Skeletal muscle tissue (tissue), 4 donors: Measurements from ENCODE around the gene MESD. TPM values are rescaled to one million over a fixed set of nuclear protein-coding genes. Genes with fewer than 3 reads are reported as not detected.

Experiments used
- H3K27ac ChIP-seq: one replicate; pipeline ENCODE4 v1.7.0; 2013; ENCODE audit warnings: mild to moderate bottlenecking, low read depth, low read length, inconsistent platforms
- H3K27me3 ChIP-seq, 3 donors: one replicate each; pipeline ENCODE4 v1.7.0; 2013; ENCODE audit warnings: low read length in 3 of 3; ENCODE audit not compliant: control insufficient read depth in 3 of 3, insufficient read depth in 3 of 3
- H3K36me3 ChIP-seq, 3 donors: one replicate each; pipeline ENCODE4 v1.7.0; 2013; ENCODE audit warnings: low read length in 3 of 3; ENCODE audit not compliant: control insufficient read depth in 3 of 3, insufficient read depth in 3 of 3
- H3K4me1 ChIP-seq, 3 donors: one replicate each; pipeline ENCODE4 v1.7.0; 2013; ENCODE audit warnings: low read length in 3 of 3, mild to moderate bottlenecking in 3 of 3; ENCODE audit not compliant: control insufficient read depth in 3 of 3, insufficient read depth in 3 of 3
- H3K4me3 ChIP-seq, 3 donors: one replicate each; pipeline ENCODE4 v1.7.0; 2013; ENCODE audit warnings: low read length in 3 of 3
- H3K9ac ChIP-seq, 3 donors: one replicate each; pipeline ENCODE4 v1.7.0; 2013; ENCODE audit warnings: low read length in 3 of 3, mild to moderate bottlenecking in 3 of 3, moderate library complexity in 2 of 3, low read depth in 1 of 3
- H3K9me3 ChIP-seq, 3 donors: one replicate each; pipeline ENCODE4 v1.7.0; 2013; ENCODE audit warnings: low read length in 3 of 3; ENCODE audit not compliant: control insufficient read depth in 3 of 3
- total RNA-seq: library from RNA; depleted of rRNA; stranded (reverse); fragments of >200 nt; gene quantifications from one replicate; pipeline ENCODE4 v1.2.3, GENCODE V29; 2014
- donor health status: Osteomylitis.

MESD gene
- 17.2 TPM for total RNA-seq

- Histone ChIP-seq H3K4me3 (peak within 1 kb of the TSS; percentile 74 to 88 (median 84)), H3K27me3 (no peaks in the 10 kb centered on the region), H3K36me3 (peaks cover 0 to 2% (median 0%) of the 10 kb centered on the region in 3 donors), H3K27ac (peak within 1 kb of the TSS; percentile 77), H3K4me1 (peaks cover 24 to 38% (median 26%) of the 10 kb centered on the region in 3 donors), H3K9ac (peak within 1 kb of the TSS; percentile 90 to 94 (median 93)), H3K9me3 (no peaks in the 10 kb centered on the region)
Measured at GRCh38 chr15:80989518-80990478, at the start of gene MESD. TSS of gene MESD (minus strand) at chr15:80989819. CDS start at chr15:80989791, 28 bp downstream.

- Histone ChIP-seq H3K9me3 (no peaks in the 10 kb centered on the region), H3K27ac (no peak overlapping the region), H3K4me1 (peaks cover 0 to 5% (median 4%) of the 10 kb centered on the region in 3 donors), H3K27me3 (no peaks in the 10 kb centered on the region), H3K36me3 (no peaks in the 10 kb centered on the region), H3K4me3 (no peak overlapping the region), H3K9ac (no peak overlapping the region)
Measured at GRCh38 chr15:81038975-81039607, 49.5 kb upstream of the MESD start.

- no peaks in the 10 kb centered on the region for H3K9me3 ChIP-seq
- no peak overlapping the region for H3K4me3 ChIP-seq
- H3K27me3 ChIP-seq: no peaks in the 10 kb centered on the region
- no peak overlapping the region for H3K27ac ChIP-seq
- no peak overlapping the region for H3K9ac ChIP-seq
- no peaks in the 10 kb centered on the region for H3K36me3 ChIP-seq
- H3K4me1 ChIP-seq: peaks cover 0 to 5% (median 4%) of the 10 kb centered on the region in 3 donors
Measured at GRCh38 chr15:81037952-81038743, 48.5 kb upstream of the MESD start.

- Histone ChIP-seq H3K27me3 (no peaks in the 10 kb centered on the region), H3K9me3 (no peaks in the 10 kb centered on the region), H3K9ac (no peak overlapping the region), H3K4me1 (peaks cover 0 to 2% (median 0%) of the 10 kb centered on the region in 3 donors), H3K36me3 (no peaks in the 10 kb centered on the region), H3K27ac (no peak overlapping the region), H3K4me3 (no peak overlapping the region)
Measured at GRCh38 chr15:81033508-81033907, 43.9 kb upstream of the MESD start.

- Histone ChIP-seq H3K9ac (no peak overlapping the region), H3K4me3 (no peak overlapping the region), H3K27me3 (no peaks in the 10 kb centered on the region), H3K27ac (no peak overlapping the region), H3K36me3 (no peaks in the 10 kb centered on the region), H3K9me3 (no peaks in the 10 kb centered on the region), H3K4me1 (peaks cover 0 to 2% (median 0%) of the 10 kb centered on the region in 3 donors)
Measured at GRCh38 chr15:81032818-81033217, 43.2 kb upstream of the MESD start.

- Histone ChIP-seq H3K4me1 (peaks cover 0 to 2% (median 0%) of the 10 kb centered on the region in 3 donors), H3K9me3 (no peaks in the 10 kb centered on the region), H3K4me3 (no peak overlapping the region), H3K27me3 (no peaks in the 10 kb centered on the region), H3K9ac (no peak overlapping the region), H3K36me3 (no peaks in the 10 kb centered on the region), H3K27ac (no peak overlapping the region)
Measured at GRCh38 chr15:81032355-81032754, 42.7 kb upstream of the MESD start.

GRCh38 chr15:81031203-81031602 is 41.6 kb upstream of the MESD start:
- Histone ChIP-seq H3K27me3 (no peaks in the 10 kb centered on the region), H3K27ac (no peak overlapping the region), H3K9ac (no peak overlapping the region), H3K4me3 (no peak overlapping the region), H3K9me3 (no peaks in the 10 kb centered on the region), H3K4me1 (peaks cover 0 to 3% (median 2%) of the 10 kb centered on the region in 3 donors), H3K36me3 (no peaks in the 10 kb centered on the region)

- no peak overlapping the region for H3K4me3 ChIP-seq
- no peak overlapping the region for H3K9ac ChIP-seq
- H3K9me3 ChIP-seq: no peaks in the 10 kb centered on the region
- no peak overlapping the region for H3K27ac ChIP-seq
- H3K36me3 ChIP-seq: no peaks in the 10 kb centered on the region
- peaks cover 0 to 3% (median 2%) of the 10 kb centered on the region in 3 donors for H3K4me1 ChIP-seq
- no peaks in the 10 kb centered on the region for H3K27me3 ChIP-seq
Measured at GRCh38 chr15:81030301-81030750, 40.7 kb upstream of the MESD start.

GRCh38 chr15:81029414-81030300 is 40.0 kb upstream of the MESD start:
- Histone ChIP-seq H3K4me1 (peaks cover under 1 to 7% (median 4%) of the 10 kb centered on the region in 3 donors), H3K9ac (no peak overlapping the region), H3K36me3 (no peaks in the 10 kb centered on the region), H3K27ac (peak overlapping the region; percentile 13), H3K9me3 (no peaks in the 10 kb centered on the region), H3K4me3 (no peak overlapping the region), H3K27me3 (no peaks in the 10 kb centered on the region)
